Measurements from ENCODE around the gene BCKDK. TPM values are rescaled to one million over a fixed set of nuclear protein-coding genes. Genes with fewer than 3 reads are reported as not detected.
A peak's percentile ranks its signal among the peaks of the same experiment; 100 is the strongest.

The BCKDK gene
- total RNA-seq, 1 experiment from 2014 or later: 57.0 TPM

- no peak overlapping the region for H2BK120ac ChIP-seq (ENCODE audit: low read depth, low read length, poor library complexity, severe bottlenecking)
- peak; percentile 13 for DNase-seq
- no peaks in the 10 kb centered on the region for H3K23me2 ChIP-seq (ENCODE audit: insufficient read length, low read depth, low read length, poor library complexity, severe bottlenecking)
- no peak overlapping the region for H2AK5ac ChIP-seq (ENCODE audit: insufficient read length, low read length)
- Mint-ChIP-seq H3K4me3 (no peak overlapping the region), H3K36me3 (ENCODE audit: insufficient read depth in 1 of 3, low read depth in 3 of 3) (peaks cover 6 to 28% (median 26%) of the 10 kb centered on the region in 3 experiments; a peak in 6 of 7 replicates), H3K27ac (peak overlapping the region in 2 of 3 experiments; percentile 66 to 96; a peak in 4 of 7 replicates), H3K27me3 (ENCODE audit: low read depth) (no peaks in the 10 kb centered on the region), H3K9me3 (no peaks in the 10 kb centered on the region), H3K4me1 (peaks cover 0 to 3% of the 10 kb centered on the region in 2 experiments; a peak in 1 of 4 replicates)
- H3K14ac ChIP-seq (ENCODE audit: insufficient read depth, low read length): no peak overlapping the region
- TF ChIP-seq CTCF (conservative IDR thresholded peaks at IDR 0.05): no peak
- H4K20me1 ChIP-seq (ENCODE audit: control insufficient read depth, insufficient read depth, insufficient read length): no peaks in the 10 kb centered on the region
- no peak overlapping the region for H4K5ac ChIP-seq (ENCODE audit: insufficient read length, low read depth, low read length)
- H4K8ac ChIP-seq (replicated peaks; ENCODE audit: insufficient read length, low read depth, low read length): no peak overlapping the region
- no peaks in the 10 kb centered on the region for H3K79me2 ChIP-seq (ENCODE audit: insufficient read depth, low read length)
- H3K79me1 ChIP-seq (ENCODE audit: insufficient read depth, low read depth, low read length, poor library complexity, severe bottlenecking): no peaks in the 10 kb centered on the region
- no peak overlapping the region for H3K56ac ChIP-seq (ENCODE audit: insufficient read length, low read depth, low read length)
- H3K4me1 ChIP-seq (ENCODE audit: insufficient read depth, low read length): no peaks in the 10 kb centered on the region
- H3K23ac ChIP-seq (ENCODE audit: insufficient read length, low read depth, low read length): no peak overlapping the region
- no peak overlapping the region for H3K18ac ChIP-seq (ENCODE audit: insufficient read length, low read depth, low read length)
- H3K9me3 ChIP-seq (ENCODE audit: control insufficient read depth, low read depth, low read length): no peaks in the 10 kb centered on the region
- no peak overlapping the region for H2BK12ac ChIP-seq (ENCODE audit: insufficient read length, low read depth, low read length)
- H3K9ac ChIP-seq (ENCODE audit: extremely low read depth, insufficient read length, low read length): no peak overlapping the region
- no CpG with 5 or more reads among the region's 8 CpGs for WGBS (ENCODE audit: extremely low coverage, insufficient read length, low lambda C conversion rate)
- H2BK15ac ChIP-seq (ENCODE audit: low read depth, low read length): no peak overlapping the region
- no peak overlapping the region for H2BK20ac ChIP-seq (ENCODE audit: low read depth, low read length, poor library complexity, severe bottlenecking)
- no peak overlapping the region for H3T11ph ChIP-seq (ENCODE audit: low read length)
- H3K4me2 ChIP-seq (ENCODE audit: insufficient read depth, insufficient read length, low read length): no peak overlapping the region
- H2BK5ac ChIP-seq (ENCODE audit: insufficient read length, low read length): no peak overlapping the region
- H3K27ac ChIP-seq (ENCODE audit: insufficient read length, low read depth, low read length): no peak overlapping the region
- H3K27me3 ChIP-seq (ENCODE audit: insufficient read depth, low read length): no peaks in the 10 kb centered on the region
- H2AFZ ChIP-seq (ENCODE audit: low read length): no peak overlapping the region
- no peak overlapping the region for H3K4ac ChIP-seq (ENCODE audit: low read depth, low read length)
- no peak overlapping the region for H4K91ac ChIP-seq (ENCODE audit: insufficient read length, low read depth, low read length)
These were observed 22.8 kb upstream of the BCKDK start for GRCh38 chr16:31085411-31085810.

All from H9 (cell line).